ENCODE results near the gene PRSS1. TPM values are rescaled to one million over a fixed set of nuclear protein-coding genes. Genes with fewer than 3 reads are reported as not detected.
A peak's percentile ranks its signal among the peaks of the same experiment; 100 is the strongest.

Gene PRSS1
- total and polyA plus RNA-seq, 9 donors, result not detected

- peak; percentile 90 for DNase-seq
- peak overlapping the region; percentile 22 for H3K4me3 ChIP-seq (ENCODE audit: low read length)
- under 1% methylated on average over 25 of the region's 32 CpGs for WGBS (ENCODE audit: insufficient coverage)
- no peaks in the 10 kb centered on the region for H3K36me3 ChIP-seq (ENCODE audit: control insufficient read depth, insufficient read depth, low read length)
- peaks cover 17% of the 10 kb centered on the region for H3K27me3 ChIP-seq (ENCODE audit: control insufficient read depth, insufficient read depth, low read length)
- H3K4me1 ChIP-seq (ENCODE audit: control insufficient read depth, insufficient read depth, low read length), result peaks cover 3% of the 10 kb centered on the region
- H3K9me3 ChIP-seq (replicated peaks; ENCODE audit: control insufficient read depth, low read depth, low read length), result no peaks in the 10 kb centered on the region
- no peak overlapping the region for H3K27ac ChIP-seq (ENCODE audit: low read length)
Observed at GRCh38 chr7:142782922-142783900, 33.9 kb downstream of the PRSS1 start.

- Histone ChIP-seq H3K36me3 (ENCODE audit: control insufficient read depth, insufficient read depth, low read length) (no peaks in the 10 kb centered on the region), H3K4me3 (ENCODE audit: low read length) (no peak overlapping the region), H3K27me3 (ENCODE audit: control insufficient read depth, insufficient read depth, low read length) (peaks cover 17% of the 10 kb centered on the region), H3K27ac (ENCODE audit: low read length) (no peak overlapping the region), H3K9me3 (replicated peaks; ENCODE audit: control insufficient read depth, low read depth, low read length) (no peaks in the 10 kb centered on the region), H3K4me1 (ENCODE audit: control insufficient read depth, insufficient read depth, low read length) (peaks cover 3% of the 10 kb centered on the region)
- no peak for DNase-seq
- WGBS (ENCODE audit: insufficient coverage), result 81% methylated on average over 6 of the region's 7 CpGs
Observed at GRCh38 chr7:142784096-142784495, 34.8 kb downstream of the PRSS1 start.

- Histone ChIP-seq H3K36me3 (ENCODE audit: control insufficient read depth, insufficient read depth, low read length) (no peaks in the 10 kb centered on the region), H3K4me3 (ENCODE audit: low read length) (no peak overlapping the region), H3K27me3 (ENCODE audit: control insufficient read depth, insufficient read depth, low read length) (peaks cover 17% of the 10 kb centered on the region), H3K9me3 (replicated peaks; ENCODE audit: control insufficient read depth, low read depth, low read length) (no peaks in the 10 kb centered on the region), H3K27ac (ENCODE audit: low read length) (no peak overlapping the region), H3K4me1 (ENCODE audit: control insufficient read depth, insufficient read depth, low read length) (peaks cover 3% of the 10 kb centered on the region)
- no peak for DNase-seq
- WGBS (ENCODE audit: insufficient coverage), result no CpG with 5 or more reads among the region's 8 CpGs
Observed at GRCh38 chr7:142784716-142785115, 35.4 kb downstream of the PRSS1 start.

GRCh38 chr7:142785841-142786250, 36.6 kb downstream of the PRSS1 start:
- H3K36me3 ChIP-seq (ENCODE audit: control insufficient read depth, insufficient read depth, low read length), result no peaks in the 10 kb centered on the region
- no peak overlapping the region for H3K27ac ChIP-seq (ENCODE audit: low read length)
- peak; percentile 5 for DNase-seq
- peaks cover 3% of the 10 kb centered on the region for H3K4me1 ChIP-seq (ENCODE audit: control insufficient read depth, insufficient read depth, low read length)
- H3K4me3 ChIP-seq (ENCODE audit: low read length), result no peak overlapping the region
- H3K27me3 ChIP-seq (ENCODE audit: control insufficient read depth, insufficient read depth, low read length), result peaks cover 10% of the 10 kb centered on the region
- H3K9me3 ChIP-seq (replicated peaks; ENCODE audit: control insufficient read depth, low read depth, low read length), result no peaks in the 10 kb centered on the region
- no CpG with 5 or more reads among the region's 8 CpGs for WGBS (ENCODE audit: insufficient coverage)

GRCh38 chr7:142787034-142787768, 37.9 kb downstream of the PRSS1 start:
- H3K4me1 ChIP-seq (ENCODE audit: control insufficient read depth, insufficient read depth, low read length), result peaks cover 3% of the 10 kb centered on the region
- no peaks in the 10 kb centered on the region for H3K36me3 ChIP-seq (ENCODE audit: control insufficient read depth, insufficient read depth, low read length)
- H3K27me3 ChIP-seq (ENCODE audit: control insufficient read depth, insufficient read depth, low read length), result peaks cover 9% of the 10 kb centered on the region
- H3K4me3 ChIP-seq (ENCODE audit: low read length), result no peak overlapping the region
- no peaks in the 10 kb centered on the region for H3K9me3 ChIP-seq (replicated peaks; ENCODE audit: control insufficient read depth, low read depth, low read length)
- WGBS (ENCODE audit: insufficient coverage), result 70% methylated on average over 8 of the region's 11 CpGs
- H3K27ac ChIP-seq (ENCODE audit: low read length), result no peak overlapping the region
- peak; percentile 7 for DNase-seq

- Histone ChIP-seq H3K4me3 (ENCODE audit: low read length) (no peak overlapping the region), H3K4me1 (ENCODE audit: control insufficient read depth, insufficient read depth, low read length) (peaks cover 3% of the 10 kb centered on the region), H3K27me3 (ENCODE audit: control insufficient read depth, insufficient read depth, low read length) (peaks cover 9% of the 10 kb centered on the region), H3K36me3 (ENCODE audit: control insufficient read depth, insufficient read depth, low read length) (no peaks in the 10 kb centered on the region), H3K27ac (ENCODE audit: low read length) (no peak overlapping the region), H3K9me3 (replicated peaks; ENCODE audit: control insufficient read depth, low read depth, low read length) (no peaks in the 10 kb centered on the region)
- no CpG with 5 or more reads among the region's 6 CpGs for WGBS (ENCODE audit: insufficient coverage)
- no peak for DNase-seq
Observed at GRCh38 chr7:142787783-142788182, 38.5 kb downstream of the PRSS1 start.

GRCh38 chr7:142788303-142789289, 39.3 kb downstream of the PRSS1 start:
- WGBS (ENCODE audit: insufficient coverage), result 88% methylated on average over 5 of the region's 10 CpGs
- H3K4me3 ChIP-seq (ENCODE audit: low read length), result no peak overlapping the region
- H3K27ac ChIP-seq (ENCODE audit: low read length), result no peak overlapping the region
- no peaks in the 10 kb centered on the region for H3K4me1 ChIP-seq (ENCODE audit: control insufficient read depth, insufficient read depth, low read length)
- no peak for DNase-seq
- no peaks in the 10 kb centered on the region for H3K36me3 ChIP-seq (ENCODE audit: control insufficient read depth, insufficient read depth, low read length)
- H3K27me3 ChIP-seq (ENCODE audit: control insufficient read depth, insufficient read depth, low read length), result peaks cover 2% of the 10 kb centered on the region
- H3K9me3 ChIP-seq (replicated peaks; ENCODE audit: control insufficient read depth, low read depth, low read length), result no peaks in the 10 kb centered on the region

- no peak overlapping the region for H3K4me3 ChIP-seq (ENCODE audit: low read length)
- DNase-seq, result no peak
- H3K27ac ChIP-seq (ENCODE audit: low read length), result no peak overlapping the region
- WGBS (ENCODE audit: insufficient coverage), result no CpG with 5 or more reads among the region's 2 CpGs
- no peaks in the 10 kb centered on the region for H3K9me3 ChIP-seq (replicated peaks; ENCODE audit: control insufficient read depth, low read depth, low read length)
- H3K27me3 ChIP-seq (ENCODE audit: control insufficient read depth, insufficient read depth, low read length), result peaks cover 5% of the 10 kb centered on the region
- H3K4me1 ChIP-seq (ENCODE audit: control insufficient read depth, insufficient read depth, low read length), result no peaks in the 10 kb centered on the region
- no peaks in the 10 kb centered on the region for H3K36me3 ChIP-seq (ENCODE audit: control insufficient read depth, insufficient read depth, low read length)
Observed at GRCh38 chr7:142789441-142789840, 40.2 kb downstream of the PRSS1 start.

- H3K36me3 ChIP-seq (ENCODE audit: control insufficient read depth, insufficient read depth, low read length), result no peaks in the 10 kb centered on the region
- WGBS (ENCODE audit: insufficient coverage), result 86% methylated on average over 1 of the region's 3 CpGs
- H3K4me3 ChIP-seq (ENCODE audit: low read length), result no peak overlapping the region
- H3K9me3 ChIP-seq (replicated peaks; ENCODE audit: control insufficient read depth, low read depth, low read length), result no peaks in the 10 kb centered on the region
- DNase-seq, result no peak
- H3K27me3 ChIP-seq (ENCODE audit: control insufficient read depth, insufficient read depth, low read length), result peaks cover 9% of the 10 kb centered on the region
- no peaks in the 10 kb centered on the region for H3K4me1 ChIP-seq (ENCODE audit: control insufficient read depth, insufficient read depth, low read length)
- no peak overlapping the region for H3K27ac ChIP-seq (ENCODE audit: low read length)
Observed at GRCh38 chr7:142790056-142790455, 40.8 kb downstream of the PRSS1 start.

Measured in muscle of leg (tissue), 11 donors.